Measurements from ENCODE around the gene MEMO1. TPM values are rescaled to one million over a fixed set of nuclear protein-coding genes. Genes with fewer than 3 reads are reported as not detected.

MEMO1 gene
- total and polyA plus RNA-seq, 2 of the 4 experiments (the other 2 are of a cell fraction) = 23.7 to 49.7 TPM

DNA sequence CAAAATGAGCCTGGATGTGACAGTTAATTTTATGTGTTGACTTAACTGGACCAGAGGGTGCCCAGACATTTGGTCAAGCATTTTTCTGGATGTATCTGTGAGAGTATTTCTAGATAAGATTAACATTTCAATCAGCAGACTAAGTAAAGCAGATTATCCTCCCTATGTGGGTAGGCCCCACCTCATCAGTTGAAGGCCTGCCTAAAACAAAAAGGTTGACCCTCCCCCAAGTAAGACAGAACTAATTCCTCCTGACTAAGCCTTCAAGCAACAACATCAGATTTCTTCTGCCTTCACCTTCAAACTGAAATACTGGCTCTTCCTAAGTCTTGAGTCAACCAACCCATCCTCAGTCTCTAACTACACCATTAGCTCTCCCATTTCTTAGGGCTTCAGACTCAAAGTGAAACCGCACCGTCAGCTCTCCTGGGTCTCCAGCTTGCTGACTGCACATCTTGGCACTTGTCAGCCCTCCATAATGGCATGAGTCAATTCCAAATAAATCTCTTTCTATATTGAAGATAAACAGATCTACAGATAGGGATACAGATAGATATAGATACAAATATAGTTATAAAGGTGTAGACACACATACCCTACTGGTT, 47.9 kb downstream of the MEMO1 start:
- H3K79me1 ChIP-seq (ENCODE audit: low read depth in 1 of 2, low read length in 2 of 2) = peaks cover 33 to 57% of the 10 kb centered on the region in 2 experiments
- no peak for ATAC-seq (ENCODE audit: low read depth)
- BruUV-seq (replicated peaks) = no TSS peak

More for the DNA sequence above, 47.9 kb downstream of the MEMO1 start:
- H4K5ac ChIP-seq (ENCODE audit: low read depth, low read length) = no peak overlapping the region
- no peak overlapping the region for H3K9ac ChIP-seq (ENCODE audit: low read depth, low read length)
- intact Hi-C loops (cut with micrococcal nuclease) (no loop called here), in situ Hi-C loops (cut with MboI; ENCODE audit: low sequenced_read_pairs) (no loop called here), dilution Hi-C loops (cut with HindIII; ENCODE audit: low sequenced_read_pairs, unreplicated experiment) (no loop called here)
- no peak overlapping the region for H3K56ac ChIP-seq (ENCODE audit: extremely low read depth, insufficient read depth, low read length)
- no peak overlapping the region for H3K27ac ChIP-seq (ENCODE audit: insufficient read depth, low read length)
- no peaks in the 10 kb centered on the region for H3K36me3 ChIP-seq (ENCODE audit: control insufficient read depth, insufficient read depth, low read length)
- H3K4me2 ChIP-seq (ENCODE audit: low read depth, low read length) = no peak overlapping the region
- no peak overlapping the region for H3K14ac ChIP-seq (replicated peaks; ENCODE audit: low read depth, low read length)
- no peaks in the 10 kb centered on the region for H3K27me3 ChIP-seq (ENCODE audit: control insufficient read depth, insufficient read depth, low read length)
- TF ChIP-seq MAFK (IDR thresholded peaks at IDR 0.05; ENCODE audit: low read depth, low read length) (peak; percentile 48; the same call in 1 of the 2 replicates), NFE2L2 (IDR thresholded peaks at IDR 0.05; ENCODE audit: low read depth, low read length) (no peak), MAZ (IDR thresholded peaks at IDR 0.05; ENCODE audit: borderline replicate concordance, low read depth, low read length) (no peak), MXI1 (IDR thresholded peaks at IDR 0.05; ENCODE audit: borderline replicate concordance, low read depth, low read length) (no peak), ELK1 (IDR thresholded peaks at IDR 0.05; ENCODE audit: borderline replicate concordance, low read depth, low read length) (no peak), RAD21 (IDR thresholded peaks at IDR 0.05; ENCODE audit: low read length) (no peak)
- no CpG with 5 or more reads among the region's 2 CpGs for WGBS, 2 experiments (ENCODE audit: extremely low coverage in 2 of 2, insufficient read length in 1 of 2)
- H2BK20ac ChIP-seq (ENCODE audit: low read depth, low read length) = no peak overlapping the region
- no peak overlapping the region for H3K23ac ChIP-seq (ENCODE audit: low read depth, low read length)
- no peak overlapping the region for H2BK120ac ChIP-seq (ENCODE audit: low read depth, low read length)
- H2AK5ac ChIP-seq (ENCODE audit: low read depth, low read length) = no peak overlapping the region
- H4K8ac ChIP-seq (ENCODE audit: low read depth in 2 of 2, low read length in 2 of 2) = no peak overlapping the region
- no peak overlapping the region for H2BK5ac ChIP-seq (ENCODE audit: low read depth, low read length, poor library complexity, severe bottlenecking)
- peaks cover 6% of the 10 kb centered on the region for H3K9me1 ChIP-seq (ENCODE audit: insufficient read depth, low read length)
- H3K9me3 ChIP-seq (ENCODE audit: control insufficient read depth, insufficient read depth, low read length) = no peaks in the 10 kb centered on the region
- no peak for DNase-seq
- H3K4ac ChIP-seq (ENCODE audit: low read depth, low read length) = no peak overlapping the region
- no peak overlapping the region for H2BK15ac ChIP-seq (ENCODE audit: low read depth, low read length)
- peaks cover 33% of the 10 kb centered on the region for H4K20me1 ChIP-seq (ENCODE audit: insufficient read depth, low read length)
- POLR2A ChIA-PET (ENCODE audit: unreplicated experiment) = no interaction called here
- H2AK9ac ChIP-seq (replicated peaks; ENCODE audit: low read depth, low read length, poor library complexity) = no peak overlapping the region
- no peak overlapping the region for H3K4me3 ChIP-seq (ENCODE audit: insufficient read depth, low read depth, low read length)
- no peak overlapping the region for H4K91ac ChIP-seq (ENCODE audit: insufficient read depth, low read depth, low read length)
- peaks cover 5% of the 10 kb centered on the region for H3K4me1 ChIP-seq (ENCODE audit: control insufficient read depth, insufficient read depth, low read length)
- no peak overlapping the region for H3K18ac ChIP-seq (ENCODE audit: low read depth, low read length)
- CTCF ChIA-PET = no interaction called here
- H2AFZ ChIP-seq (replicated peaks; ENCODE audit: low read length, poor library complexity) = no peak overlapping the region

All from IMR-90 (cell line).